HepG2 (cell line): ENCODE data around the gene SLC39A1. TPM values are rescaled to one million over a fixed set of nuclear protein-coding genes. Genes with fewer than 3 reads are reported as not detected.

Source experiments
- ASH2L ChIP-seq: fragments of 300-600, 200-600 bp; sonication (generic); IDR thresholded peaks from 2 replicates; pipeline ENCODE4 v1.7.0; 2017; ENCODE audit warnings: low read depth, mild to moderate bottlenecking, moderate library complexity, mixed read lengths, low read length; ENCODE audit not compliant: insufficient read length
- BORCS8-MEF2B ChIP-seq: sonication (generic); formaldehyde crosslinking; IDR thresholded peaks from 2 replicates; pipeline ENCODE4 v1.8.0; 2022; ENCODE audit warnings: mild to moderate bottlenecking, missing genetic modification reagents
- CEBPG ChIP-seq: IDR thresholded peaks from 2 replicates; pipeline ENCODE4 v1.6.1; 2016
- CHD2 ChIP-seq: IDR thresholded peaks from 2 replicates; pipeline ENCODE4 v1.6.1; 2011; ENCODE audit warnings: low read depth, low read length, improper control_type of control experiment
- DPF2 ChIP-seq: sonication (generic); formaldehyde crosslinking; IDR thresholded peaks from 2 replicates; pipeline ENCODE4 v1.4.0; 2020; ENCODE audit warnings: mild to moderate bottlenecking, low read depth, missing genetic modification reagents, borderline replicate concordance
- ELF1 ChIP-seq: sonication (generic); formaldehyde crosslinking; IDR thresholded peaks from 2 replicates; pipeline ENCODE4 v1.4.0; 2020; ENCODE audit warnings: missing genetic modification reagents
- KDM6A ChIP-seq: IDR thresholded peaks from 2 replicates; pipeline ENCODE4 v1.6.1; 2016; ENCODE audit warnings: low read depth
- POGZ ChIP-seq: sonication (generic); formaldehyde crosslinking; IDR thresholded peaks from 2 replicates; pipeline ENCODE4 v1.4.0; 2020; ENCODE audit warnings: mild to moderate bottlenecking, missing genetic modification reagents
- POLR2G ChIP-seq: fragments of 200-400 bp; formaldehyde crosslinking; IDR thresholded peaks from 2 replicates; pipeline ENCODE4 v1.6.1; 2018; ENCODE audit warnings: mild to moderate bottlenecking, low read depth, low read length, moderate library complexity
- SRY ChIP-seq: sonication (generic); formaldehyde crosslinking; IDR thresholded peaks from 2 replicates; pipeline ENCODE4 v1.8.0; 2022; ENCODE audit warnings: mild to moderate bottlenecking, missing genetic modification reagents
- XRCC5 ChIP-seq: fragments of 200-400 bp; formaldehyde crosslinking; optimal IDR thresholded peaks from 2 replicates; pipeline ENCODE3; 2017; ENCODE audit warnings: mild to moderate bottlenecking, low read length
- ZNF180 ChIP-seq: sonication (generic); formaldehyde crosslinking; IDR thresholded peaks from 2 replicates; pipeline ENCODE4 v1.4.0; 2020; ENCODE audit warnings: low read depth, missing genetic modification reagents, borderline replicate concordance
- ZNF276 ChIP-seq: sonication (generic); formaldehyde crosslinking; IDR thresholded peaks from 2 replicates; pipeline ENCODE4 v1.4.0; 2020; ENCODE audit warnings: mild to moderate bottlenecking, low read depth, missing genetic modification reagents
- ZNF331 ChIP-seq: sonication (generic); formaldehyde crosslinking; IDR thresholded peaks from 2 replicates; pipeline ENCODE4 v1.4.0; 2020; ENCODE audit warnings: missing genetic modification reagents
- ZNF605 ChIP-seq: sonication (generic); formaldehyde crosslinking; IDR thresholded peaks from 2 replicates; pipeline ENCODE4 v1.8.0; 2022; ENCODE audit warnings: mild to moderate bottlenecking, missing genetic modification reagents
- ZNF639 ChIP-seq: conservative IDR thresholded peaks from 2 replicates; pipeline ENCODE4 v1.6.1; 2018; ENCODE audit warnings: missing genetic modification reagents
- polyA plus RNA-seq, 8 experiments: library from polyadenylated mRNA; depleted of rRNA in 3 of 8; stranded (reverse) in 7 of 8; unstranded in 1 of 8; fragments of >200 nt; fragmentation: Illumina TruSeq in 4 of 8; extraction: Trizol in 4 of 8; gene quantifications; 2 replicates each; pipeline versions ENCODE4 v1.2.1 to v1.2.3, GENCODE V29; 2011 to 2016; ENCODE audit warnings: low read depth in 4 of 8, missing spikeins in 1 of 8, mixed read lengths in 1 of 8; ENCODE audit not compliant: insufficient read depth in 1 of 8
- total RNA-seq, 5 experiments: library from RNA; depleted of rRNA; stranded (reverse); fragments of >200 nt; fragmentation: Illumina TruSeq; extraction: Trizol; gene quantifications; 2 replicates each; pipeline ENCODE4 v1.2.3, GENCODE V29; 2016; ENCODE audit warnings: low read depth in 1 of 5
- TF ChIP-seq, protein P1 (sequence below): sonication (generic); formaldehyde crosslinking; IDR thresholded peaks from 2 replicates; pipeline ENCODE4 v1.5.0; 2020; ENCODE audit warnings: mild to moderate bottlenecking, missing genetic modification reagents, borderline replicate concordance
- TF ChIP-seq, protein P2 (sequence below): IDR thresholded peaks from 2 replicates; pipeline ENCODE4 v1.6.1; 2016; ENCODE audit warnings: mild to moderate bottlenecking
- TF ChIP-seq, protein P3 (sequence below): sonication (generic); formaldehyde crosslinking; conservative IDR thresholded peaks from 2 replicates; pipeline ENCODE4 v1.8.0; 2022; ENCODE audit warnings: low read depth, missing genetic modification reagents

SLC39A1 gene
- total and polyA plus RNA-seq, 2 of the 13 experiments (the other 11 are each of a cell fraction or from before 2014, with no cell fraction given), result 71.2 to 78.4 TPM

DNA sequence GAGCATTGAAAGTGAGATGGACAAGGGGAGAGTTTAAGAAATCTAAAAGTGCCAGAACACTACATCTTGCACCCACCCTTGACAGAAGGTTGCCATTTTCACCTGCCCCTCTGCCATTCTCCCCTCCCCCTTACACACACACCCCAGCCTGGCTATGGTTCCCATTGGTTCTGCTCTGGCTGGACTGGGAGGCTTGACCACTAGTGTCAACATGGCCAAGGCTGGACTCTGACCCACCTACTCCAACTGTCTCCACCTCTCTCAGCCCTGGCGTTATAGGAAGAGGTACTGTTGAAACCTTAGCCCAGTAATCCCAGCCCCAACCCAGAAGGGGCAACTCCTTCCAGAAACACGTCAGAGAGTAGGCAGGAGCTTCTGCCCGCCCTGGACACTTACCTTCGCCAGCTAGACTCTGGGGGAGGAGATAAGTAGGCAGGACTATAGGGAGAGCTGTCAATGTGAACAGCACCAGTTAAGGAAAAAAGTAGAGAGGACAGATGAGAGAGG lies 9.4 kb downstream of the SLC39A1 start (continued):
- TF ChIP-seq POGZ (peak; percentile 46; the same call in 1 of the 2 replicates), POLR2G (0 out of 2 replicates have a peak, but pooled peaks have one; percentile 17), ELF1 (CRISPR knock-in tag) (peak; percentile 27; the same call in 1 of the 2 replicates), ZNF639 (CRISPR knock-in tag) (no peak), KDM6A (CRISPR knock-in tag) (peak; percentile 76), ZNF605 (CRISPR knock-in tag) (0 out of 2 replicates have a peak, but pooled peaks have one; percentile 51), CEBPG (peak; percentile 38; the same call in 1 of the 2 replicates), CHD2 (no peak), BORCS8-MEF2B (CRISPR knock-in tag) (no peak), ZNF276 (CRISPR knock-in tag) (no peak), SRY (CRISPR knock-in tag) (no peak), DPF2 (CRISPR knock-in tag) (peak; percentile 31; the same call in 1 of the 2 replicates), ZNF331 (CRISPR knock-in tag) (peak; percentile 90), XRCC5 (peak; percentile 80), ZNF180 (no peak), ASH2L (peak; percentile 58)
- TF ChIP-seq, protein P1, sequence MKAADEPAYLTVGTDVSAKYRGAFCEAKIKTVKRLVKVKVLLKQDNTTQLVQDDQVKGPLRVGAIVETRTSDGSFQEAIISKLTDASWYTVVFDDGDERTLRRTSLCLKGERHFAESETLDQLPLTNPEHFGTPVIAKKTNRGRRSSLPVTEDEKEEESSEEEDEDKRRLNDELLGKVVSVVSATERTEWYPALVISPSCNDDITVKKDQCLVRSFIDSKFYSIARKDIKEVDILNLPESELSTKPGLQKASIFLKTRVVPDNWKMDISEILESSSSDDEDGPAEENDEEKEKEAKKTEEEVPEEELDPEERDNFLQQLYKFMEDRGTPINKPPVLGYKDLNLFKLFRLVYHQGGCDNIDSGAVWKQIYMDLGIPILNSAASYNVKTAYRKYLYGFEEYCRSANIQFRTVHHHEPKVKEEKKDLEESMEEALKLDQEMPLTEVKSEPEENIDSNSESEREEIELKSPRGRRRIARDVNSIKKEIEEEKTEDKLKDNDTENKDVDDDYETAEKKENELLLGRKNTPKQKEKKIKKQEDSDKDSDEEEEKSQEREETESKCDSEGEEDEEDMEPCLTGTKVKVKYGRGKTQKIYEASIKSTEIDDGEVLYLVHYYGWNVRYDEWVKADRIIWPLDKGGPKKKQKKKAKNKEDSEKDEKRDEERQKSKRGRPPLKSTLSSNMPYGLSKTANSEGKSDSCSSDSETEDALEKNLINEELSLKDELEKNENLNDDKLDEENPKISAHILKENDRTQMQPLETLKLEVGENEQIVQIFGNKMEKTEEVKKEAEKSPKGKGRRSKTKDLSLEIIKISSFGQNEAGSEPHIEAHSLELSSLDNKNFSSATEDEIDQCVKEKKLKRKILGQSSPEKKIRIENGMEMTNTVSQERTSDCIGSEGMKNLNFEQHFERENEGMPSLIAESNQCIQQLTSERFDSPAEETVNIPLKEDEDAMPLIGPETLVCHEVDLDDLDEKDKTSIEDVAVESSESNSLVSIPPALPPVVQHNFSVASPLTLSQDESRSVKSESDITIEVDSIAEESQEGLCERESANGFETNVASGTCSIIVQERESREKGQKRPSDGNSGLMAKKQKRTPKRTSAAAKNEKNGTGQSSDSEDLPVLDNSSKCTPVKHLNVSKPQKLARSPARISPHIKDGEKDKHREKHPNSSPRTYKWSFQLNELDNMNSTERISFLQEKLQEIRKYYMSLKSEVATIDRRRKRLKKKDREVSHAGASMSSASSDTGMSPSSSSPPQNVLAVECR (CRISPR knock-in tag), result peak; percentile 73
- TF ChIP-seq, protein P2, sequence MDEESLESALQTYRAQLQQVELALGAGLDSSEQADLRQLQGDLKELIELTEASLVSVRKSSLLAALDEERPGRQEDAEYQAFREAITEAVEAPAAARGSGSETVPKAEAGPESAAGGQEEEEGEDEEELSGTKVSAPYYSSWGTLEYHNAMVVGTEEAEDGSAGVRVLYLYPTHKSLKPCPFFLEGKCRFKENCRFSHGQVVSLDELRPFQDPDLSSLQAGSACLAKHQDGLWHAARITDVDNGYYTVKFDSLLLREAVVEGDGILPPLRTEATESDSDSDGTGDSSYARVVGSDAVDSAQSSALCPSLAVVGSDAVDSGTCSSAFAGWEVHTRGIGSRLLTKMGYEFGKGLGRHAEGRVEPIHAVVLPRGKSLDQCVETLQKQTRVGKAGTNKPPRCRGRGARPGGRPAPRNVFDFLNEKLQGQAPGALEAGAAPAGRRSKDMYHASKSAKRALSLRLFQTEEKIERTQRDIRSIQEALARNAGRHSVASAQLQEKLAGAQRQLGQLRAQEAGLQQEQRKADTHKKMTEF (CRISPR knock-in tag), result peak; percentile 52
- TF ChIP-seq, protein P3, sequence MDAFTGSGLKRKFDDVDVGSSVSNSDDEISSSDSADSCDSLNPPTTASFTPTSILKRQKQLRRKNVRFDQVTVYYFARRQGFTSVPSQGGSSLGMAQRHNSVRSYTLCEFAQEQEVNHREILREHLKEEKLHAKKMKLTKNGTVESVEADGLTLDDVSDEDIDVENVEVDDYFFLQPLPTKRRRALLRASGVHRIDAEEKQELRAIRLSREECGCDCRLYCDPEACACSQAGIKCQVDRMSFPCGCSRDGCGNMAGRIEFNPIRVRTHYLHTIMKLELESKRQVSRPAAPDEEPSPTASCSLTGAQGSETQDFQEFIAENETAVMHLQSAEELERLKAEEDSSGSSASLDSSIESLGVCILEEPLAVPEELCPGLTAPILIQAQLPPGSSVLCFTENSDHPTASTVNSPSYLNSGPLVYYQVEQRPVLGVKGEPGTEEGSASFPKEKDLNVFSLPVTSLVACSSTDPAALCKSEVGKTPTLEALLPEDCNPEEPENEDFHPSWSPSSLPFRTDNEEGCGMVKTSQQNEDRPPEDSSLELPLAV (CRISPR knock-in tag), result no peak
